Loucy (cell line): ENCODE data around the gene TBC1D3G.
"Not testable (repeated sequence)": the region's sequence is repeated elsewhere in the genome, so short reads cannot be mapped to it uniquely, and the experiment has no call there.

Source experiments
- H2AFZ ChIP-seq: fragments of 200-600 bp; sonication (generic); 2 replicates; pipeline ENCODE4 v1.6.0; 2016; ENCODE audit warnings: antibody characterized with exemption, mild to moderate bottlenecking, low read length, moderate library complexity
- H3F3A ChIP-seq: fragments of 200-600 bp; 2 replicates; pipeline ENCODE4 v1.6.0; 2016; ENCODE audit warnings: antibody characterized with exemption, low read depth, mild to moderate bottlenecking
- H3K27me3 ChIP-seq: fragments of 200-600 bp; sonication (generic); 2 replicates; pipeline ENCODE4 v1.6.1; 2014; ENCODE audit warnings: low read length, mild to moderate bottlenecking; ENCODE audit not compliant: insufficient read depth, poor library complexity, severe bottlenecking
- H3K36me3 ChIP-seq: fragments of 200-600 bp; sonication (generic); 2 replicates; pipeline ENCODE4 v1.6.1; 2016; ENCODE audit warnings: low read length; ENCODE audit not compliant: insufficient read depth
- H3K4me1 ChIP-seq: fragments of 200-600 bp; sonication (generic); 2 replicates; pipeline ENCODE4 v1.5.1; 2014; ENCODE audit warnings: low read length, mild to moderate bottlenecking; ENCODE audit not compliant: insufficient read depth, poor library complexity, severe bottlenecking
- H3K4me2 ChIP-seq: fragments of 200-600 bp; sonication (generic); 2 replicates; pipeline ENCODE4 v1.6.0; 2014; ENCODE audit warnings: antibody characterized with exemption, low read length, low read depth, mild to moderate bottlenecking; ENCODE audit not compliant: poor library complexity, severe bottlenecking
- H3K4me3 ChIP-seq: fragments of 200-600 bp; sonication (generic); 2 replicates; pipeline ENCODE4 v1.5.1; 2014; ENCODE audit warnings: low read length, mild to moderate bottlenecking, mixed read lengths; ENCODE audit not compliant: poor library complexity, severe bottlenecking
- H3K79me2 ChIP-seq: fragments of 200-600 bp; sonication (generic); 2 replicates; pipeline ENCODE4 v1.6.1; 2014; ENCODE audit warnings: low read length; ENCODE audit not compliant: insufficient read depth
- H3K9ac ChIP-seq: fragments of 200-600 bp; sonication (generic); 2 replicates; pipeline ENCODE4 v1.6.0; 2014; ENCODE audit warnings: mild to moderate bottlenecking, low read depth, low read length, moderate library complexity; ENCODE audit not compliant: poor library complexity, severe bottlenecking
- H3K9me2 ChIP-seq: fragments of 200-600 bp; sonication (generic); replicated peaks from 2 replicates; pipeline ENCODE4 v1.6.1; 2016; ENCODE audit warnings: low read depth, low read length, mixed read lengths
- H3K9me3 ChIP-seq: fragments of 200-600 bp; sonication (generic); 2 replicates; pipeline ENCODE4 v1.6.1; 2014; ENCODE audit warnings: mild to moderate bottlenecking, antibody characterized with exemption, low read length, low read depth; ENCODE audit not compliant: insufficient read depth
- H4K20me1 ChIP-seq: fragments of 200-600 bp; sonication (generic); 2 replicates; pipeline ENCODE4 v1.6.0; 2014; ENCODE audit warnings: antibody characterized with exemption, low read length, mild to moderate bottlenecking; ENCODE audit not compliant: insufficient read depth, poor library complexity, severe bottlenecking

The TBC1D3G gene

DNA sequence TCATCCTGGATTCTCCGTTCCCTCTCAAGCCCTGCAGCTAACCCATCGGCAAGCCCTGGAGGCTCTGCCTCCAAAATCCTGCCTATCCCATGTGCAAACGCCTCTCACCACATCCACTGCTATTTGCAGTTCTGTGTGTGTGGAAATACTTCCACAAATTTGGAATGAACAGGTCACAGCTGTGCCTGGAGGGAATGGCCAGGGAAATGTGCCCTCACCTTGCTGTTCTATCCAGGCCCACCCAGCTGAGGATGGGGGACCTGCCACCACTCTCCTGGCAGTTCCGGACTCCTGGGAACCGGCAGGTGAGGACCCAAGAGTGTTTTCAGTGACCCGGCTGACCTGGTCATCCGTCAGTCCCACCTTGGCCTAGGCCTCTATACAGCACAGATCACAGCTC, 52.3 kb downstream of the TBC1D3G start:
- H3K79me2 ChIP-seq, H3K4me3 ChIP-seq, H3K4me2 ChIP-seq, H2AFZ ChIP-seq, H3K27me3 ChIP-seq, H3K9me3 ChIP-seq, H4K20me1 ChIP-seq, H3F3A ChIP-seq, H3K36me3 ChIP-seq, H3K9me2 ChIP-seq, H3K4me1 ChIP-seq, H3K9ac ChIP-seq: not testable (repeated sequence)
